ENCODE results near the gene TBC1D22A. TPM values are rescaled to one million over a fixed set of nuclear protein-coding genes. Genes with fewer than 3 reads are reported as not detected.
A peak's percentile ranks its signal among the peaks of the same experiment; 100 is the strongest.

Gene TBC1D22A, protein sequence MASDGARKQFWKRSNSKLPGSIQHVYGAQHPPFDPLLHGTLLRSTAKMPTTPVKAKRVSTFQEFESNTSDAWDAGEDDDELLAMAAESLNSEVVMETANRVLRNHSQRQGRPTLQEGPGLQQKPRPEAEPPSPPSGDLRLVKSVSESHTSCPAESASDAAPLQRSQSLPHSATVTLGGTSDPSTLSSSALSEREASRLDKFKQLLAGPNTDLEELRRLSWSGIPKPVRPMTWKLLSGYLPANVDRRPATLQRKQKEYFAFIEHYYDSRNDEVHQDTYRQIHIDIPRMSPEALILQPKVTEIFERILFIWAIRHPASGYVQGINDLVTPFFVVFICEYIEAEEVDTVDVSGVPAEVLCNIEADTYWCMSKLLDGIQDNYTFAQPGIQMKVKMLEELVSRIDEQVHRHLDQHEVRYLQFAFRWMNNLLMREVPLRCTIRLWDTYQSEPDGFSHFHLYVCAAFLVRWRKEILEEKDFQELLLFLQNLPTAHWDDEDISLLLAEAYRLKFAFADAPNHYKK
- total RNA-seq: 10 to 100 TPM; 31.9 to 43.4 TPM

DNA sequence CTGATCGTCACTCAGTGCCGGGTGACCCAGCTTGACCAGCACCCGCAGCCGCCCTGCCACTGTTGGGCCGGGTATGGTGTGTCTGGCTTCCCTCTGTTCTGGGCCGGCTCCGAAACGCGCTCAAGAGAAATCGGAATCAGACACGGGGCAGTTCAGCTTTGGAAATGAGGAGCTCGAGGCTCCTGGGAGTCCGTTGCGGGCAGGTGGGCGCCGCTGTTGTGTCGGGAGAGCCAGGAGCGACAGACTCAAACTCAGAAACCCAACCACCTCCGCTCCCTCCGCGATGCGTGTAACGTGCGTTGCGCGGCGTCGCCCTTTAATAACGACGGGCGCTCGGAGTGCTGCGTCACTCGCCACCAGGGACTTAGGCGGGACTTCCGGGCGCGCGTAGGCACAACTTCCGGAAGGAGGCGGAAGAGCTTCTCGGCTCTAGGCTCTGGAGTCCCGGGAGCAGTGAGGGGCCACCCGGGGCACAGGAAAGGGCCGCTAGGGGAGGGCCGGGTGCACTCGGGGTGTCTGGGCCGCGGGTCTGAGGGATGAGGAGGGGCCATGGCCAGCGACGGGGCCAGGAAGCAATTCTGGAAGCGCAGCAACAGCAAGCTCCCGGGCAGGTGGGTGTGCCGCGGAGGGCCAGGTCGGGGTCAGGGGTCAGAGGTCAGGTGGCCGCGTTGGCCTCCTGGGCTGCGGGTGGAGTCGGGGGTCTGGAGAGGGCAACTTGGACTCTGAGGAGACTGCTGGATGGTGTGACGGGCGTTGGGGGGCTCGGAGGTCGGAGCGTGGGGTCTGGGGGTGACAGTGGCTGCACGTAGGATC, at the start of gene TBC1D22A:
Gene TBC1D22A, plus strand, starts transcription at position 413 of the 813 bp plus-strand sequence. Its CDS starts 137 bp downstream, at position 550.
- ATAC-seq (peak; percentile 98), DNase-seq (ENCODE audit: low spot score) (peak; percentile 95)
- peaks cover 55% of the 10 kb centered on the region in 2 donors for H3K4me1 Mint-ChIP-seq (ENCODE audit: low read depth in 2 of 2)
- no peaks in the 10 kb centered on the region for H3K27me3 Mint-ChIP-seq
- no peaks in the 10 kb centered on the region for H3K9me3 Mint-ChIP-seq
- H3K4me3 Mint-ChIP-seq: peak within 1 kb of the TSS; percentile 100
- no peaks in the 10 kb centered on the region for H3K36me3 Mint-ChIP-seq
- H3K27ac Mint-ChIP-seq: peak within 1 kb of the TSS; percentile 100

DNA sequence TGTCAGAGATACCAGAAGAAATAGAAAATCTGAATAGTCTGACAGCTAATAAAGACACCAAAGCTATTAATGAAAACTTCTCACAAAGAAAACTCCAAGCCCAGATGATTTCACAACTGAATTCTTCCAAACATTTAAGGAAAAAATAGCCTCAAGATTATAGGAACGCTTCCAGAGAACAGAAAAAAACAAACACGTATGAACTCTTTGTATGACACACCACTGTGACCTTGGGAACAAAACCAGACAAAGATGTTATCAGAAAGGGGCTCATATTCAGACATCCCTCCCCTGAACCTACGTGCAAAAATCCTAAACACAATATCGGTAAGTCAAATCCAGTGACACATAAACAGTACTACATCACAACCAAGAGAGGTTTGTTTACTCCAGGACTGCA, 47.9 kb upstream of the TBC1D22A start:
- no peak overlapping the region for H3K4me3 Mint-ChIP-seq
- peaks cover 9% of the 10 kb centered on the region for H3K36me3 Mint-ChIP-seq
- H3K27me3 Mint-ChIP-seq: no peaks in the 10 kb centered on the region
- ATAC-seq: no peak
- no peaks in the 10 kb centered on the region for H3K9me3 Mint-ChIP-seq
- no peak overlapping the region for H3K27ac Mint-ChIP-seq
- DNase-seq (ENCODE audit: low spot score): no peak
- H3K4me1 Mint-ChIP-seq (ENCODE audit: low read depth in 2 of 2): peaks cover 0 to 8% of the 10 kb centered on the region in 2 donors

DNA sequence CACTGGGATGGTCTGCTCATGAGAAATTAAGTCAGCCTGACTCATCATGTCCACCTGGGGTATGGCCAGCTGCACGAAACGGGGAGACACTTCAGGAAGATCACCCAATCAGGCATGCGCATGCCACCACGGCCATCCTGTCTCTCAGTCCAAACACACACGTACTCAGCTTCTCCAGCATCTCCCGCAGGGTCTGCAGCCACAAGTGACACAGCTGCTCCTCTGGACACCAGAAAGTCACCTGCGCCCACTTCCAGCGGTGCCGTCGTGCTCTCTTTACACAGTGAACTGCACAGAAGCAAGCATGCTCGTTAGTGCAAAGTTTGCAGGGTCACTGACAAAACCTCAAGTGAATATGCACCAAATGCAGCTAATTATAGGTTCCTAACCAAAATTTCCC, 42.5 kb upstream of the TBC1D22A start:
- no peak overlapping the region for H3K4me3 Mint-ChIP-seq
- no peak for ATAC-seq
- no peak for DNase-seq (ENCODE audit: low spot score)
- H3K27ac Mint-ChIP-seq: no peak overlapping the region
- no peaks in the 10 kb centered on the region for H3K27me3 Mint-ChIP-seq
- H3K4me1 Mint-ChIP-seq (ENCODE audit: low read depth in 2 of 2): peaks cover 8 to 15% of the 10 kb centered on the region in 2 donors
- H3K9me3 Mint-ChIP-seq: no peaks in the 10 kb centered on the region
- peaks cover 6% of the 10 kb centered on the region for H3K36me3 Mint-ChIP-seq

DNA sequence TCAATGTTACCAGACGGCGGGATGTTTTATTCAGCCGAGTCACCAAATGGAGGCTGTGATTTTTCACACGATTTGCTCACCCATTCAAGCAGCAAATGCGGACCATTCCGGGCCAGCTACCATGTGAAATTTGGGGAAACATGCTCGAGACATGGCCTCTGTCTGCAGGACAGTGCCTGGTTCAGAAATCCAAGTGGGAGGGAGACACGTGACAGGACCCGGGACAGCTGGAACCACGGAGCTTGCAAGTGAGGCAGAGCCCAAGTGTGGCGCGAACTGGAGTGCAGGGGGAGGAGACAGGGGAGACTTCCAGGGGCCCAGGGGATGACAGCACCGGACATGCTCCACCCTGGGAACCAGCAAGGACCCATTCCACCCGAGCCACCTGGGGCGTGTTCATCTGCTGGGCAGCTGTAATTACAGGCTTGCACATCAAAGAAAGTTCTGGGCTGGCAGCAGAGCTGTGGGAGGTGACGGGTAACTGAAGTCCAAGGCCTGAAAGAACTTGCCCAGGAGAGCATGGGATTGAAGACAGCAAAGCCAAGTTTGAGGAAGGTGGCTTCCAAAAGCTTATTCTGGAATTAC, 40.9 kb upstream of the TBC1D22A start:
- Mint-ChIP-seq H3K9me3 (no peaks in the 10 kb centered on the region), H3K4me3 (no peak overlapping the region), H3K4me1 (ENCODE audit: low read depth in 2 of 2) (peaks cover 14 to 15% of the 10 kb centered on the region in 2 donors), H3K27me3 (no peaks in the 10 kb centered on the region), H3K27ac (no peak overlapping the region), H3K36me3 (peaks cover 6% of the 10 kb centered on the region)
- DNase-seq (ENCODE audit: low spot score): peak; percentile 39
- ATAC-seq: no peak

DNA sequence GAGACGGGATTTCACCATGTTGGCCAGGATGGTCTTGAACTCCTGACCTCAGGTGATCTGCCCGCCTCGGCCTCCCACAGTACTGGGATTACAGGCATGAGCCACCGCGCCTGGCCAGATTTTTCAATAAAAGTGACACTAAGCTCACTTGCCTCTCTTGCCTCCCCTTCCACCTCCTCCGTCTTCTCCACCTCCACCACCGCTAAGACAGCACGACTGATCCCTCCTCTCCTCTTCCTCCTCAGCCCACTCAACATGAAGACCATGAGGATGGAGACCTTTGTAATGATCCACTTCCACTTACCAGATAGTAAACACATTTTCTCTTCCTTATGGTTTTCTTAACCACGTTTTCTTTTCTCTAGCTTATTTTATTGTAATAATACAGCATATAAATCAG, 38.6 kb upstream of the TBC1D22A start:
- ATAC-seq: no peak

DNA sequence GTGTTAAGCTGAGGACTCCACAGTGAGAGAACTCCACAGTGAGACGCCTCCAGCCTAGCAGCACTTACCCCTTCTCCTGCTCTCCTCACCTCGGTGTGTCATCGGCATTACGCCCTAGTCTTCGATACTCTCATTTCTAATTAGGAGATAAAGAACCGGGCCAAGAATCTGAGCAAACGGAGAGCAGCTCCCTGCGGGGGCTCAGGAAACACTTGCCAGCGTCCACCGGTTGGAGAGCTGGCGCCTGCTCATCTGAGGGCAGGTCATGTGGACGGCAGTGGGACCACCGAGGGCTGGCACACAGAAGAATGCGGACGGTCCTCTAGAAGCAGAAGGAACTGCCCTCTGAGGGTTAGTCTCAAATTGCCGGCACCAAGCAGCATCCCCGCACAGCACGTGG, 37.4 kb upstream of the TBC1D22A start:
- H3K36me3 Mint-ChIP-seq: no peaks in the 10 kb centered on the region
- DNase-seq (ENCODE audit: low spot score) (peak; percentile 51), ATAC-seq (no peak)
- no peaks in the 10 kb centered on the region for H3K27me3 Mint-ChIP-seq
- no peak overlapping the region for H3K27ac Mint-ChIP-seq
- peaks cover 14 to 23% of the 10 kb centered on the region in 2 donors for H3K4me1 Mint-ChIP-seq (ENCODE audit: low read depth in 2 of 2)
- H3K4me3 Mint-ChIP-seq: no peak overlapping the region
- H3K9me3 Mint-ChIP-seq: no peaks in the 10 kb centered on the region

More for the DNA sequence above, 38.6 kb upstream of the TBC1D22A start:
- Mint-ChIP-seq H3K4me3 (no peak overlapping the region), H3K4me1 (ENCODE audit: low read depth in 2 of 2) (peaks cover 14 to 20% of the 10 kb centered on the region in 2 donors), H3K9me3 (no peaks in the 10 kb centered on the region), H3K27ac (peak overlapping the region in 1 of 2 donors; percentile 26), H3K36me3 (no peaks in the 10 kb centered on the region), H3K27me3 (no peaks in the 10 kb centered on the region)
- DNase-seq (ENCODE audit: low spot score): peak; percentile 31

DNA sequence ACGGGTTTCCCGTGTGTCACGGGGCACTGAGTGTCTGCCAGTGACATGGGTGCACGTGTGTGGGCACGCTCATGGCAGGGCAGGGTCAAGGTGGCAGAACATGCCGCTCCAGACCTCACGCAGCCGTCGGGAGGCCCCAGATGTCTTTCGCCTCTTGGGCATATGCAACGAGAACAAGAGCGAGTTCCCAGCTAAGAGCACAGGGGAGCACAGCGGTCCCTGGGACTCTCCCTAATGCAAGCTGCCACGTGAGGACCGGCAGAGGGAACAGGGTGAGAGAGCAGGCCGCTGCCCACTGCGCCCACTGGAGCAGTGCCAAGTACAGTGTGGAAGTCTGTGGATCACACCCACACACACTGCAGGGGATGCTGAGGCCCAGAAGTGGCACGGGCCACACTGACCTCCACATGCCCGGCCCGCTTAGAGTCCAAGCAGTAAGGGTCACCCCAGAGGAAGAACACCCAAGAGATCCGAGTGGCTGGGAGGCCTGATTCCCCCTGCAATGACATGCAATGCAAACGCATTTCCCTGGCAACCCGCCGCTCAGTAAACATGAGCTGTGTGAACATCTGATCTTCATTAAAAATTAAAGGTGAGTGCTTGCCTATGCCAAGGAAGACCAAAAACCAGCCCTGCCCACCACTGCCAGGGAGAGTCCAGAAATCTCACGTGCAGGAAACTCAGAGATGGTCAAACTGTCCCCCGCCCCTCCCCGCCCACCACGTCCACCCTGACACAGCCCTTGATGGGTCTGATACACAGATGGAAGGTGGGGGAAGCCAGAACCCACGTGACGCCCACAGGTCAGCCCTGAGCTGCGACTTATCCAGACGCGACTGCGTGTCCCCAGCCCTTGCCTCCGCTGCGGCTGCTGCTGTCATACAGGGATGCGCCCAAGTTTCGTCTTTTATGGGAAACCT, 36.1 kb upstream of the TBC1D22A start:
- Mint-ChIP-seq H3K36me3 (no peaks in the 10 kb centered on the region), H3K27me3 (no peaks in the 10 kb centered on the region), H3K4me1 (ENCODE audit: low read depth in 2 of 2) (peaks cover 21 to 32% of the 10 kb centered on the region in 2 donors), H3K4me3 (no peak overlapping the region), H3K9me3 (no peaks in the 10 kb centered on the region), H3K27ac (no peak overlapping the region)
- ATAC-seq: peak in 1 of 2 donors; percentile 29
- peak; percentile 56 for DNase-seq (ENCODE audit: low spot score)

DNA sequence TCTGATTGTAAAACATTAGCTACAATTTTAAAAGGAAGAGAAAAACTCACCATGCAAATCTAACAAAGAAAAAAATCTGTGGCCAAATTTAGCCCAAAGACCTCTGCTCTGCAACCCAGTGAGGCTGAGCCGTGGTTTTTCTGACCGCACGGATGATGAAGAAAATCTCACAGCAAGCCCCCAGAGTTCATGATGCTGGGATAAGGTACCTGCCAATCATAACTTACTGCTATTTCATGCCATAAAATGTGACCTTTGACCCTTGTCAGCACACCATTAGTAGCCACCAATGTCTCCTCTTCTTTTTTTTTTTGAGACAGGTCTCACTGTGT, 35.5 kb upstream of the TBC1D22A start:
- Mint-ChIP-seq H3K27ac (no peak overlapping the region), H3K36me3 (no peaks in the 10 kb centered on the region), H3K27me3 (no peaks in the 10 kb centered on the region), H3K4me3 (no peak overlapping the region), H3K4me1 (ENCODE audit: low read depth in 2 of 2) (peaks cover 21 to 37% of the 10 kb centered on the region in 2 donors), H3K9me3 (no peaks in the 10 kb centered on the region)
- ATAC-seq: no peak
- DNase-seq (ENCODE audit: low spot score): no peak

DNA sequence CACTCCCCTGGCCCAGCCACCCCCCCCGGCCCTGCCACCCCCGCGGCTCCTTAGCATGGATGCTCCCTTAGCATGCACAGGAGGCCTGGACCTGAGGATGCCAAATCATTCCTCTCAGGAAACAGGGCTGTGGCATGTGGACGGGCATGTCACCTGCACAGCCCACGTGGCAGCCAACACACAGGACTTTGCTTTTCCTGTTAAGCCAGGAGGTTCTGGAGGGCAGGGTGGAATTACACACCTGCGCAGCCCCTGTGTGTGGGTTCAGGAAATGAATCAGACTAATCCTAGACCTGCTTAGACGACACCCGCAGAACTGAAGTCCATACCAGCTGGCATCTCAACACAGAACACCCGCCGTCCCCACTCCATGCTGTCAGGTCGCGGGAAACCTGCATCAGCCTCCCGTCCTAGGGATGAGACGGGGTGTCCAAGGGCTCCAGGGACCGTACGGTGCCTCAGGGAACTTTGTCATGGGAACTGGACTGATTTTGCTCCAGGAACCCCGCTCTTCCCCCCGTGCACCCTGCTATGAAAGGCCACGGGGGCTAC, 34.6 kb upstream of the TBC1D22A start:
- Mint-ChIP-seq H3K36me3 (no peaks in the 10 kb centered on the region), H3K4me1 (ENCODE audit: low read depth in 2 of 2) (peaks cover 21 to 34% of the 10 kb centered on the region in 2 donors), H3K9me3 (no peaks in the 10 kb centered on the region), H3K27me3 (no peaks in the 10 kb centered on the region), H3K27ac (no peak overlapping the region), H3K4me3 (no peak overlapping the region)
- DNase-seq (ENCODE audit: low spot score): no peak
- no peak for ATAC-seq

DNA sequence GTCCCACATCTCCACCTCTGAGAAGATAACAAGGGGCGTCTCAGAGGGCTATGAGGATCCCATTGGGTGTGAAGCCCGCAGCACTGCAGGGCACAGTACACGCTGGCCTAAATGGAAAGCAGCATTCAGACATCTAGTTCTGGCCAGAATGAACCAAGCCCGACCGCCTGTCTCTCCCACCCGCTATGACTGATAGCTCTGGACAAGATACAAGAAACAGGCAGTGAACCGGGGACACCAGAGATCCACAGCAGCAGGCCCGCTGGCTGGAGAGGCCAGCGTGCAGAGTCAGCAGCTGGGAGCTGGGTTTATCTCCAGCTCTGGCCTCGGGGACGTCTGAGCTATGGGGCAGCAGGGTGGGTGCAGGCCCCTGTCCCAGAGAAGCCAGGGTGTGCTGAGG, 34.0 kb upstream of the TBC1D22A start:
- Mint-ChIP-seq H3K36me3 (no peaks in the 10 kb centered on the region), H3K27ac (no peak overlapping the region), H3K27me3 (no peaks in the 10 kb centered on the region), H3K4me1 (ENCODE audit: low read depth in 2 of 2) (peaks cover 21 to 32% of the 10 kb centered on the region in 2 donors), H3K4me3 (no peak overlapping the region), H3K9me3 (no peaks in the 10 kb centered on the region)
- no peak for ATAC-seq
- DNase-seq (ENCODE audit: low spot score): no peak

DNA sequence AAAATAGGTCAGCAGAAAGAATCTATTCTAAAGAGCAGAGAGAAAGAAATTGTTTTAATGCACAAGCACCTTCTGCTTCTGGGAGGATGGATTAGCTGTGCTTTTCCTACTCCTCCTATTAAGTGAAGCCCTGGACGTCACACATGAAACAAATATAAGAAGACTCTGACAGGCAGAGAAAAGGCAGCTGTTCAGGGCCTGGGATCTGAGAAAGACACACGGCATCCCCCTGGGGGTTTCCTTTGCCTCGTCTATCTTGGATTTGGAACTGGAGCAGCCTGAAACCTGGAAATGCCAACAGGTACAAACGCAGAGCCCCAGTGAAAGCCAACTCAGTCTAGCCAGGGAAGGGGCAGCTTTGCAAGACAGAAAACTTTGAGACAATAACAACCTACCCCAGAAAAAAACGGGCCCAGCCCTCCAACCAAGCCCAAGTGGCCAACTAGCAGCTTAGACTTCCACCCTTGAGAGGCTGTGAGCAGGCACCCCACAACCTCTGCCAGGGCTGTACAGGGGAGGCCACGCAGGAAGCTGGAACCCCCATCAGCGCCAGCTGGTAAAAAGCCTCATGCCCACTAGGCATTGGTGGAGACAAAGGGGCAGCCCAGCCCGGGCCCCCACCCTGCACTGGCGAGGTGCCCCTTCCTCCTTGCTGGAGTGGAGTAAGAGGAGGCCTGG, 31.7 kb upstream of the TBC1D22A start:
- ATAC-seq (no peak), DNase-seq (ENCODE audit: low spot score) (peak; percentile 58)
- H3K27ac Mint-ChIP-seq: peak overlapping the region; percentile 32 to 84
- no peaks in the 10 kb centered on the region for H3K27me3 Mint-ChIP-seq
- no peaks in the 10 kb centered on the region for H3K9me3 Mint-ChIP-seq
- no peak overlapping the region for H3K4me3 Mint-ChIP-seq
- H3K36me3 Mint-ChIP-seq: no peaks in the 10 kb centered on the region
- peaks cover 31 to 38% of the 10 kb centered on the region in 2 donors for H3K4me1 Mint-ChIP-seq (ENCODE audit: low read depth in 2 of 2)

DNA sequence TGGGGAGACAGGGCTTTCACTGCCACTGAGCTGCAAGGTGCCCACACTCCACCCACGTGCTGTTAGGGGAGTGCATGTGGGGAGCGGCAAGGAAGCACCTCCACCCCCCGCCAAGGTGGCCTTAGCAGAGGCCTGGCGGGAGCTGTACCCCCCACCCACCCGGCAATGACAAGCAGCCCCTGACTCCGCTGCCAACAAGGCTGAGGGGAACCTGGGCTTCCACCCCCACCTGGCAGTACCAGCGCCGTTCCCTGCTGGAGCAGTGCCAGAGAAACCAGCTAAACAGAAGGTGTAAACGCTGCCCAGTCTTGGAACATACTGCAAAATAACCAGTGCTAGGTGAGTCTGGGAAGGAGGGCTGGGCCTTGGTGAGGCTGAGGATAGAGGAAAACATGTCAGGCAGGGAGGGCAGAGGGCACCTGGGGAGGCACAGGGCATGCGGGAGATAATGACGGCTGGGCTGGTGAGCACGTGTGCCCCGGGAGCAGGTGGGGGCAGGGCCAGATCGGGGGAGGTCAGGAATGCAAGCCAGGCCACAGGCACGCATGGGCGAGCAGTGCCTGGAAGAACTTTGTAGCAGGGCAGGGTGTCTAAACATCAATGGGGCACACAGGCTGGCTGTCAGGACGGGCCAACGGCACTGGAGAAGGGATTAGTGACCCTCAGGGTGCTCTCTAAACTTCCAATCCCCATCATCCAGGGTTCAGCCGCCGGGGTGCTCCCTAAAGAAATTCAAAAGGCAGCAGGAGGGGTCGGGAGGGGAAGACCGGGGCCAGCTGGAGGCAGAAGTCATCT, 31.0 kb upstream of the TBC1D22A start:
- Mint-ChIP-seq H3K27ac (peak overlapping the region; percentile 32 to 84), H3K36me3 (no peaks in the 10 kb centered on the region), H3K9me3 (no peaks in the 10 kb centered on the region), H3K27me3 (no peaks in the 10 kb centered on the region), H3K4me1 (ENCODE audit: low read depth in 2 of 2) (peaks cover 28 to 41% of the 10 kb centered on the region in 2 donors), H3K4me3 (no peak overlapping the region)
- peak; percentile 47 for DNase-seq (ENCODE audit: low spot score)
- ATAC-seq: no peak
